Fibroblast of skin of right biceps (primary cell): ENCODE results near the gene DDAH1.
"Not testable (repeated sequence)": the region's sequence is repeated elsewhere in the genome, so short reads cannot be mapped to it uniquely, and the experiment has no call there.

Experiments
- DNase-seq: peaks from one replicate; pipeline ENCODE4 v3.0.0-alpha.2; 2013

The DDAH1 gene

DNA sequence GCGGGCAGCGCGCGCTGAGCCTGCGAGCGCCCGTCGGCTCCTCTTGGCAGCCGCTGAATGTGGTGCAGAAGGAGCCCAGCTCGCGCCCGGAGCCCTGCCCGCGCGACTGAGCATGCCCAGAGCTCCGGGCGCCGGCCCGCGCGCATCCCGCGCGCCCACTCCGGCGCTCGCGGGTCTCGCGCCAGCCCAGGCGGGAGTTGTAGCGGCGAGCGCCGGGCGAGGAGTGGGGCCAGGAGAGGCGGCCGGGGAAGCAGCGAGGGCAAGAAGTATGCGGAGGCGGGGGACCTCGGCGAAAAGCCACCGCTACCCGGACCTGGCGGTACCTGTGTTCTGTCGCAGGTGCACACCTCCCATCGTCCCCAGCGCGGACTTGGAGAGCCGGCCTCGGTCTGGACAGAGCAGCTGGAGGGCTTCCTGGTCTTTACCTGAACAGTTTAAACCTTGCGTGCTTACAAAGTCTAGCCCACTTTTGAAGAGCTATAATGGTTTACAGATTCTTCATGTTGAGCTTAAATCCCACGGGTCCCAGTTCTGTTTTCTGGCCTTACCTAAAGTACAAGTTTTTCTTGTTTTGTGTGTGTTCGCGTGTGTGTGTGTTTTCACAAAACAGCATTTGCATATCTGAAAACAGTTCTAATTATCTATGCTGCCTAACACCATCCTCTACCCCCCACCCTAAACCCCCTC, at the start of gene DDAH1:
Gene DDAH1, minus strand, starts transcription at position 61 of the 687 bp plus-strand sequence. CDS start 114 bp downstream, outside the sequence.
- peak; percentile 65 for DNase-seq

DNA sequence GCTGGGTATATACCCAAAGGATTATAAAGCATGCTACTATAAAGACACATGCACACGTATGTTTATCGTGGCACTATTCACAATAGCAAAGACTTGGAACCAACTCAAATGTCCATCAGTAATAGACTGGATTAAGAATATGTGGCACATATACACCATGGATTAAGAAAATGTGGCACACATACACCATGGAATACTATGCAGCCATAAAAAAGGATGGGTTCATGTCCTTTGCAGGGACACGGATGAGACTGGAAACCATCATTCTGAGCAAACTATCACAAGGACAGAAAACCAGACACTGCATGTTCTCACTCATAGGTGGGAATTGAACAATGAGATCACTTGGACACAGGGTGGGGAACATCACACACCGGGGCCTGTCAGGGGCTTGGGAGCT, 49.0 kb upstream of the DDAH1 start:
- DNase-seq, result not testable (repeated sequence)

DNA sequence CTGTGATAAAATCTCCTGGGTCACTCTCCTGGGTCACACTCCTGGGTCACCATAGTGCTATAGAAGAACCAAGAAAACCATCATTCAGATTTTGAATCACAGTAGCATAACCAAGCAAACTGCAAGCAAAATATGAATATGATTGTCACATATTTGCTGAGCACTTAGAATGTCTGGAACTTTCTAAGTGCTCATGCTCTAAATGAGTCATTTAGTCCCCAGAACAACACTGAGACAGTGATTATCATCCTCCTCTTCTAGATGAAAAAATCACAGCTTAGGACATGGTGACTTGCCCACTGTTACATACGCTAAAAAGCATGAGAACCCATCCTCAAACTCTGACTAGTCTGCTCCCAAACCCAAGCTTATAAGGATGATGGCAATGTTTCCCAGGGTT, 39.5 kb upstream of the DDAH1 start:
- DNase-seq, result peak; percentile 62

DNA sequence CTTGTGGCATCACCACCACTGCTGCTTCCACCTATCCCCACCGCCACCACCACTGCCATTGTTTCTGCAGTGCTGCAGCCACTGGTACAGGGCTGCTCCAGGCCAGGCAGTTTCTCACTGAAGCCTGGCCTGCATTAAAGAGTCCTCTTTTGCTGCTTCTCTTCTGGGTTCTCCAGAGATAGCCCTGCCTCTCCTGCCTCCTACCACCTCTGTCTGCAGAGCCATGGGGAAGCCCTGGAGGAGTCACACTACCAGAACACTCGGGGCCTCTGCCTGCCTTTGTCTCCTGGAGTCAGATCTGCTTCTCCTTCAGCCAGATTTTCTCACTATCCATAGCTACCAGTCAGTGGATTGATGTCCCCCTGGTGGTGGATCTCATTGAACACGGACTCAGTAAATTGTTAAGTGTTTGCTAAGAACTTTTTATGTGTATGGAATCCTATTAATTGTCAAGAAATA, 37.7 kb upstream of the DDAH1 start:
- DNase-seq, result peak; percentile 59

DNA sequence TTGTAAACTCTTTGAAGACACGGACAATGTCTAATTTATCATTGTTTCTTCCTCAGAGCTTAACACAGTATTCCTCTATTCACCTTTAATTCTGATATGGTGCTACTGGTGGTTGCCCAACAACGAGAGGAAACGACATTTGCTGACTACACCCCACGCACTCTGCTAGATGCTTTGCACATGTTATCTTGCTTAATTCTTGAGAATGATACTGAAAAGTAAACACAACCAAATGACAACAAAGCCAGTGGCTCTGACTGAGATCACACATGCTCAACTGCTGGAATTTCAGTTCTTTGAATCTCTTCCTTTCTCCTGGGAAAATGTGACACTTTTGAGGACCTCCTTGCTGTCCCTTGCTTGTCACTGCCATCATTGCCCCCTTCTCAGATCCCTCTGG, 37.2 kb upstream of the DDAH1 start:
- no peak for DNase-seq

DNA sequence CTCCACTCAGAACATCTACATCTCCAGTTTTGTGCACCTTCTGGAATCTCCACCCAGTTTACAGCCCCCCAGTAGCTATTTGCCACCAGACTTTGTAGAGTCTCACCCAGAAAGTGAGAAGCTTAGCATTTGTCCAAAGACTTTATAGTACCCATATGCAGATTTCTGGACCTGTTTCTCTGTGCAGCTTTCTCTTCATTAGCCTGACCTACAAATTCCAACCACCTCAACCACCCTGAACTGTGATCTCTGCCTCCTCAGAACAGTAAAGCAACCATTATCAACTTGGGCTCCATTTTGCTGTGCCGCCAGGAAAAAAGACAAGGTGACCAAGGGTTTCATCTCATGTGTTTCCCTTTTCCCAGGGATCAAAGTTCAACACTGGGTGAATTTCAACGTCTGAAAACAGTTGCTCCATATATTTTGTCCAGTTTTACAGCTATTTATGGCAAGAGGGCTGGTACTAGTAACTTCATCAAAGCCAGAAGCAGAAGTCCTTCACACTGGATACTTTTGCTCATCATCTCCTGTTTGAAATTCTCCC, 36.5 kb upstream of the DDAH1 start:
- DNase-seq, result no peak

DNA sequence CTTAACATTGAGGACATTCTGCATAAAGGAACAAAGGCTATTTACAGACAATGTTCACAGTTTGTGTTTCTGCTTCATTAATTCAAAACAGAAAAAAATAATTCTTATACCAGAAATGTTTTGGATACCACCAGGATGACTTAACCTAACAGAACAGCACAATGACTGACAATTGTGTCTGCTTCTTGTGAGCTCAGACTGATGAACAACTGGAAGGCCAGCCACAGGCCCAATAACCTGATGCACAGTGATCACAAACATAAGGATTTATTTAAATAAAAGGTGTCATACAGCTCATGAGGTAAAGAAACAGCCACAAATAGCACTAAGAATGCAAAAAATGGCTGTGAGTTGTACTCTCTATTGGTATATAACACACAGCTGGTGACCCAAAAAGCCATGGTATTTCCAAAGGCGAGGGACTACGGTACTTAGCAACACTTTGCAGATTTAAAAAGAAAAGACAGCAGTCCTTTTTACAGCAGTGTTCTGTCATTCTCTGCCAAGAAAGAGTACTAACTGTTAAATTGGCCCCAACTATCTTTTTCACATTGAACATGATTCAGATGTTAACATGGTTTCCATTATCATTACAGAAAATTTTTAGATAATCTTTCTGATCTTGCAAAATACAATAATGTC, 32.1 kb upstream of the DDAH1 start:
- peak; percentile 63 for DNase-seq

DNA sequence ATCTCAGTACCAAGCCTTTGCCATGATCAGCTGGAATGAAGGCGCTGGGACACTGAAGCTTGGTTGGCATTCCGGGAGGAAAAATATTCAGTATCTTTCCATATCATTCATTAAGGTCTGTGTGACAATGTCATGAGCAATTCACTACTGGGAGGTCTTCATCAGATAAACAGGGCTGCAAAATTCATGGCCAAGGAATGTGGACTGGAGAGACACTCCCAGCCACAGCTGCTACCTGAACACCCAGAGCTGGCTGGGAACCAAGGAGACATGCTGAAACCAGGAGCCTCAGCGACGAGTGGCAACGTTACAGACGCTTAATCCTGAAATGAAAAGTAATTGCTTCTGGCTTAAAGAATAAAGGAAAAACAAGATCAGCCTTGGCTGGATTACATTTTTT, 30.6 kb upstream of the DDAH1 start:
- peak; percentile 89 for DNase-seq

DNA sequence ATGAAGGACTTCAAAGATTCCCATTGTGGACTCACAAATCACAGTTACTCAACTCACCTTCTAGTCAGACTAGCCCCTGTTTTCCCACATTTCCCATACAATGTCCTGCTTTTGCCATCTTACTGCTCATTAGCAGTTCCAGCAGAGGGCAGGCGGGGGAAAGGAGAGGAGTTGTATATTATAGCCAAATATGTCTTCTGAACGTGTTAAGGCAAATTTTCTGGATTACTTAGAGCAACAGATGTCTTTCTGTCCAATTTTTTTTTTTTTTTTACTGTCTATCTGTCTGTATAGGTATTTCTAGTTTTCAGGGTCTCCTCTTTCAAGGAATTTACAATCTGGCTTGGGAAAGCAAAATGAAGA, 29.9 kb upstream of the DDAH1 start:
- peak; percentile 36 for DNase-seq

DNA sequence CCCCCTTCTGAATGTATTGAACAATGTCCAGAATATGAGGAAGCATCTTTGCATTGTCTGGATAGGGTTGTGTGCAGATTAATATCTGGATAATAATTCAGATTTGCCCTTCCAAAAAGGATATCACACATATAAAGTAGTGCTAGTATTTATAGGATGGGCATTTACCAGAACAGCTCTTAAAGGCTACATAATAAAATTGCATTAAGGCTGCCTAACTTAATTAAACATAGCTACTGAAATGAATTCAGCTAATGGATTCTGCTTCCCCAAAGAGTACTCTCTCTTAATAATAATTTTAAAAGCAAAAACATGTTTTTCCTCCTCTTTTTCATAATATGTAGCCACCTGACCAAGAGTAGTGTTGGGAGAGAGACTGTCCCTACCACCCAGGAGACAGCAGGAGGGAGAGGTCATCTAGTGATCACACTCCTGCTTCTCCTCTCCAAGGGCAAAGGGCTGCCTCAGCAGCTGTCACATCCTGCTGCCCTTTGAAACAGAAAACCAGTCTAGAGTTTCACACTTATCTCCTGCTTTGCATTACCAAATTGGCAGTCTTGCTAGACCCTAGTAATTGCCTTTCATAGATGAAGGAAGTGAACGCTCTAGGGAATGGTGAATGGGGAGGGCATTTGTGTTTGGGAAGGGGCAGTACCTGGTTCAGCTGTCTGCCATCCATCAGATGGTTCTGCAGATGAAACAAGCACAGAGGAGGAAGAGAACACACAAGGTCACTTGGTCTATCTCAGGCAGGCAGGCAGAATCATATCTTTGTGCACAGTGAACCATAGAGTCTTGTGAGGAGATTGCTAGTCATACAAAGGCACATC, 29.3 kb upstream of the DDAH1 start:
- DNase-seq, result no peak

DNA sequence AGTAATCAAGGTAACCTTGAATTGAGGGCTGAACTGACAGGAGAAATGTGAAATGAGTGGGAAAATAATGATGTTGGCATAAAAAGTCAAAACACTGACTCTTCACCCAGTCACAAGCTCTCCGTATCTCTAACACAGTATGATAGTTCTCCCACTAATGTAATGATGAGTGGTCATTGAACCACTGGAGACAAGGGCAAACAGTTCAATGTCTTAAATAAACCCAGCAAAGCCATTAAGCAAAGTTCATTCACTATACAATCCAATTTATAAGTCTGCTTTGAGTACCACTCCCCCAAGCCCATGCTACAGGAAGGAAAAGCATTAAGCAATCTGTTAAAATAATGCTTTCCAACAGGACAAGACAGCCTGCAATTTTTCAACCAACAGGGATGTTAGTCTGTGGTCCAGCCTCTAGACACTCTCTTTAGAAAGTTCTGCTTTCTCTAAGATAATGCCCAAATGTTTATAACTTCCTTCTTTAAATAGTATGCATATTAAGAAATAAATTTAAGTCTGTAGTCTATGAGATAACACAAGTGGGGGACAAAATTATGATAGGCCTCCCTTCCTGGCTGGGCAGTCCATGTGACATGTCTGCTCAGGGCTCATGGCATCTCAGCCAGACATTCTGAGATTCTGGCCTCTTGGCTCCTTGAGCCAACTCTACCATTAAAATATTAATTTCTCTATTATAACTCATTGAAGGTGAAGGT, 25.5 kb upstream of the DDAH1 start:
- DNase-seq, result no peak

DNA sequence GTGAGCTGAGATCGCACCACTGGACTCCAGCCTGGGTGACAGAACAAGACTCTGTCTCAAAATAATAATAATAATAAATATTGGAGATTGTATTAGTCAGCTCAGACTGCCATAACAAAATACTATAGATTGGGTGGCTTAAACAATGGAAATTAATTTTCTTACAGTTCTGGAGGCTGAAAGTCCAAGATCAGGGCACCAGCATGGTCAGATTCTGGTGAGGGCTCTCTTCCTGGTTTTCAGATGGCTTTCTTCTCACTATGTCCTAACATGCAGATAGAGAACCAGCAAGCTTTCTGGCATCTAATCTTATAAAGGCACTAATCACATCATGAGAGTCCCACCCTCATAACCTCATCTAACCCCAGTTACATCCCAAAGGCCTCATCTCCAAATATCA, 23.2 kb upstream of the DDAH1 start:
- no peak for DNase-seq

DNA sequence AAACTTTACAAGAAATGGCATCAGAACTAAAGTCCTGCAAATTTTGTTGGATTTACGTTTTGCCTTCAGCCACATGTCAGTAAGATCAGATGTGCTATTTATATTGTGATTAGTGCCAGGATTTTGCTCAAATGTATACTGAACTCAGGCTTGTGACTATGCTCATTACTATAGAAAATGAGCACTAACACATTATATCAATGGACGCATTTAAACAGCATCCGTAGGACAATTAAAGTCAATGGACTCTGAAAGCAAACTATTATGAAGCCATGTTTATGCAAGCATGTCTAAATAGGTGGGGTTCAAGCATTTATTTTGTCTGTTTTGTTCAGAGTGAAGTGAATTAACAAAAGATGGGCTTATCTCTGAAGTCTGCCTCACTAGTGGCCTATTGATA, 20.6 kb upstream of the DDAH1 start:
- no peak for DNase-seq

DNA sequence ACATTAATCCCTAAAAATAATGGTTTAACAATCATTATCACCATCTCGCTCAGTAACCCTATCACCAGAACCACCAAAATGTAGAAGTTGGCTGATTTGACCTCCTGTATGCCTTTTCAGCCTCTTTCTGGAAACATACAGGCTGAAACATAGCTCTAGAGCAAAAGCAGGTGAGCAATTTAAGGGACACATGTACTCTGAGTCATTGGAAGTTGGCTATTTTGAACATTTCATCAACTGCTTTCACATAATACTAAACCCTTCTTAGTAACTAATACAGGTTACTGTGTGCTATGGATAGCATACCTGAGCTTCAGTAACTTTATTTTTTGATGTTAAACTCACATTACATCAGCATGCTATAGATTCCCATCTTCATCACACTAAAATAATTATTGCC, 19.8 kb upstream of the DDAH1 start:
- no peak for DNase-seq

DNA sequence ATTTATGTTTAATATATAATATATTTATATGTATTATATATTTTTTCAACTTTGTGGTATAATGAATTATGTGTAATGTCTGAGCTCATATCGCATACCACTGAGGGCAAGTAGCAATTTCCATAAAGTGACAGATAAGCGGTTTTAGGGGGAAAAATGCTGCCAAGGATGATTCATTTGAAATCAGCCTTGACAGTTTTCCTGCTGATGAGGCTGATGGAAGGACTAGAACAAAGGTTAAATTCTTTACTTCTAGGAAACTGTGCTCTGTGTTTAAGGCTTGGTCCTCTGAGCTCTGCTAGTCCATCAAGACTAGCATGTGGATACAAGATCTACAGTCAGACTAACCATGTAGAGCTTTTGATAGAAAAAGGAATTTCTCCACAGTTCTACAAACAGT, 19.3 kb upstream of the DDAH1 start:
- peak; percentile 64 for DNase-seq

DNA sequence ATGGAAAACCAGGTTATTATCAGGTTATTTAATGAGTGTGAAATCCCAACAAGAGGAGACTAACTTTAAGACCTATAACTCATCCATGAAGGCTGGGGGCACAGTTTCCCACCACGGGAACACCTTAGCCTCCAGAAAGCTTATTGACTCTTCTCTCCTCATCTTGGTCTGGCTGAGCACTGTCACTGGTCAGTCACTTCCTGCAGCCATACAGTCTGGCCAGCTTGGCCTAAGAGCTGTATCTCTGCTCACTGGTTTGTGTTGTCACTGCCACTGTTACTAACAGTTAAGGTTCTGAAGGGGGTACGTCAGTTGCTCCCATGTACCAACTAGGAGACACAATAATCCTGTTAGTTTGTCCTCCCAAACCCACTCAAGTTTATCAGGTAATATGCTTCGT, 16.7 kb upstream of the DDAH1 start:
- no peak for DNase-seq

DNA sequence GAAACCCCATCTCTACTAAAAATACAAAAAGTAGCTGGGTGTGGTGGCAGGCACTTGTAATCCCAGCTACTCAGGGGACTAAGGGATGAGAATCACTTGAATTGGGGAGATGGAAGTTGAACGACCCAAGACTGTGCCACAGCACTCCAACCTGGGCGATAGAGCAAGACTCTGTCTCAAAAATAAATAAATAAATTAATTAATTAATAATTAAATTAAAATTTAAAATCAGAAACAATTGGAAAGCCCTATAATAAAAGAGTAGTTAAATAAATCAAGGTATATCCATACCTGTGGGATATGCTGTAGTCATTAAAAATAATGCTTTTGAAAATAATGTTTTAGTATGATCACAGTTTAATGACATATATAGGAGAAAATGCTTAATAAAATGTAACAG, 15.6 kb upstream of the DDAH1 start:
- DNase-seq, result no peak

DNA sequence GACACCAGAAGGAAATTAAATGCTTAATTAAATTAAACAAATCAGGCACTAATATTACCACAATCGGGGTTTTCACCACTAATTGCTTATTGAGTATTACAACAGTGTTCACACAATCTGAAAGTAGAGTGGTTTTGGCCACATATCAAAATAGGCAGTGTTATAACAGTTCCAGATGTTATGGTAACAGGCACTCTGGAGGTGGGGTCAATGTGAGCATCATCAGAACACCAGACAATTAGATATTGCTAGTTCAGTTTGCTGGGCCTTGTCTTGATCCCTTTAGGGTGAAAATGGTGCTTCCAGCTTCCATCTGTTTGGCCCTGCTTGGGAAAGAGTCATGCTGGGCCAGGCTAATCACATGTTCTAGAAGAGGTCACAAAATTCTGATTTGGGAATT, 14.5 kb upstream of the DDAH1 start:
- no peak for DNase-seq

DNA sequence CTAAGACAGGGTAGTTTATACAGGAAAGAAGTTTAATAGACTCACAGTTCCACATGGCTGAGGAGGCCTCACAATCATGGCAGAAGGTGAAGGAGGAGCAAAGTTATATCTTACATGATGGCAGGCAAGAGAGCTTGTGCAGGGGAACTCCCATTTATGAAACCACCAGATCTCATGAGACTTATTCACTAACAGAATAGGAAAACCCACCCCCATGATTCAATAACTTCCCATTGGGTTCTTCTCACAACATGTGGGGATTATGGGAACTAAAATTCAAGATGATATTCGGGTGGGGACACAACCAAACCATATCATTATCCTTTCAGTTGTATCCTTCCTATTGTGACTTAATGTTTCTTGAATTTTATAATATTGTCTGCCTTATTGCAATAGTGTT, 13.4 kb upstream of the DDAH1 start:
- DNase-seq, result no peak

DNA sequence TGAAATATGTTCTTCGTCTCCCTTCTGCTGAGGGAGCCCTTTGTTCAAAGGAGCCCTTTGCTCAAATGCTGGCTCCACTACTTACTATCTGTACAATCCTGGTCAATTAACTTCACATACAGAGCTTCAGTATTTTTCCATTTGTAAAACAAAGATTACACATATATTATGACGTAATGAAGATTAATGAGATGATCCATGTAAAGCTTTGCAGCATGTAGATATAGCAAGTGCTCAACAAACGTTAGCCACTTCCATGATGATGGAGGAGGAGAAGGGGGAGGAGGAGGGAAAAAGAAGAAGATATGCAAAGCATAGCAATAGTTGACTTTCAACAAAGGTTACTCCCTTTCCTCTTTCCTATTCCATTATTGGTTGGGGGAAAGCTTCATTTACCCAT, 10.1 kb upstream of the DDAH1 start:
- no peak for DNase-seq

DNA sequence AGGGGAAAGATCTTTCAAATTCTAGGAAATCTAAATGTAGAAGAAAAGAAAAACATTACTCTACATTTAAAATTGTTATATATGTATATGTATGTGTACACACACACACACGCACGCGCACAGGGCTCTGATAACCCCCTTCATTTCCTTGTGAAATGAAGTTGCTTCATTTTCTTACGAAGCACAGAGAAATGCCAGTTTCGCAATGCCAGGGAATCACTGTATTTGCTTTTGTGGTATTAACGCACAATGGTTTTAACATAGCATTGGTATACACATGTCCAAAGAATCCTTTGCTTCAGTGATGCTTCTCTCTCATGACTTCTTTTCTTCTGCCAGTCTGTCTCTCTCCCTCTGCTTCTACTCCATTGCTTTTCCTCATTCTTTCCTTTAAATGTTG, 8.4 kb upstream of the DDAH1 start:
- peak; percentile 65 for DNase-seq

DNA sequence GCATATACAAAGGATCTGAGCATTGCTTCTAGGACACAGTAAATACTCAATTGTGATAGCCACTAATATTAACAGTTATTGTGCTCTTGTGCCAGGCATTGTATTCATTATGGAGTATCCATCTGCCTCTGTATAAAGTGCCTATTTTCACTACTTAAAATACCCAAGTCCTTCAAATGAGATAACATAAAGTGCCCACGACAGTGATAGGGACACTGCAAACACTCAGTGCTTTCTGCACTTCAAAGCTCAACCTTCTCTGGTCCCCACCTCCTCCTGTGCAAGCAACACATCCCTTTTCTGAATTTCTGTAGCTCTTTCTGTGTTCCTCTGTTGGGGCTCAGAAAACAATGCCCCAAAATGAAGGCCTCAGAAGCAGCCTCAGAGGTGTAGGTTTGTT, 6.6 kb upstream of the DDAH1 start:
- DNase-seq, result no peak

DNA sequence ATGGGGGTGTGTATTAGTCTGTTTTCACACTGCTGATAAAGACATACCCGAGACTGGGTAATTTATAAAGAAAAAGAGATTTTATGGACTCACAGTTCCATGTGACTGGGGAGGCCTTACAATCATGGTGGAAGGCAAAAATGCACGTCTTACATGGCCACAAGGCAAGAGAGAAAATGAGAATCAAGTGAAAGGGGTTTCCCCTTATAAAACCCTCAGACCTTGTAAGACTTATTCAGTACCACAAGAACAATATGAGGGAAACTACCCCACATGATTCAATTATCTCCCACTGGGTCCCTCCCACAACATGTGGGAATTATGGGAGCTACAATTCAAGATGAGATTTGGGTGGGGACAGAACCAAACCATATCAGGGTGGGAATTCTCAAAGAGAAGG, 5.2 kb upstream of the DDAH1 start:
- not testable (repeated sequence) for DNase-seq
